Ascending aorta (tissue), 2 donors: ENCODE data around the gene PDGFB. TPM values are rescaled to one million over a fixed set of nuclear protein-coding genes. Genes with fewer than 3 reads are reported as not detected.

Experiments used
- DNase-seq, 2 donors: peaks; one replicate each; pipeline ENCODE4 v3.0.0-alpha.2; 2019; ENCODE audit warnings: low spot score in 2 of 2
- H3K27ac ChIP-seq, 2 donors: fragments of 200-600 bp; sonication (generic); one replicate each; pipeline ENCODE4 v1.5.1; 2016 to 2017; ENCODE audit warnings: mild to moderate bottlenecking in 1 of 2
- H3K27me3 ChIP-seq: fragments of 200-600 bp; sonication (generic); one replicate; pipeline ENCODE4 v1.5.1; 2017
- H3K36me3 ChIP-seq, 2 donors: fragments of 200-600 bp; sonication (generic); one replicate each; pipeline ENCODE4 v1.5.1; 2016
- H3K4me1 ChIP-seq, 2 donors: fragments of 200-600 bp; sonication (generic); one replicate each; pipeline ENCODE4 v1.5.1; 2016 to 2017; ENCODE audit warnings: mild to moderate bottlenecking in 1 of 2
- H3K4me3 ChIP-seq, 2 donors: fragments of 200-600 bp; sonication (generic); one replicate each; pipeline ENCODE4 v1.5.1; 2016 to 2017; ENCODE audit warnings: mild to moderate bottlenecking in 1 of 2
- H3K9me3 ChIP-seq, 2 donors: fragments of 200-600 bp; sonication (generic); one replicate each; pipeline ENCODE4 v1.5.1; 2016
- CTCF ChIP-seq, 3 experiments: fragments of 200-600 bp in 2 of 3; fragments of 450-650 bp in 1 of 3; sonication (generic) in 2 of 3; IDR thresholded peaks; one replicate each; pipeline ENCODE4 v1.5.1; 2016 to 2019; ENCODE audit warnings: antibody characterized with exemption in 3 of 3, mild to moderate bottlenecking in 1 of 3, moderate library complexity in 1 of 3
- intact Hi-C: fragments of 100-400 bp; cut with DNase I; formaldehyde crosslinking; loops from one replicate; pipeline ENCODE4 v1.15.1; 2023
- total RNA-seq: library from RNA; depleted of rRNA; stranded (reverse); fragments of >200 nt; gene quantifications from one replicate; pipeline ENCODE4 v1.1.0, GENCODE V29; 2016

PDGFB gene
- total RNA-seq, 1 donor from 2014 or later: 8.9 TPM

- no peak overlapping the region for H3K4me3 ChIP-seq
- intact Hi-C loops: loop anchor here (2.0 to 10.0 kb wide), 4 partner anchors 57 to 467 kb away; partner anchors contain the start of genes CBX6 and CBX7
- TF ChIP-seq CTCF (IDR thresholded peaks at IDR 0.05): no peak
- H3K36me3 ChIP-seq: no peaks in the 10 kb centered on the region
- H3K27me3 ChIP-seq: no peaks in the 10 kb centered on the region
- H3K27ac ChIP-seq: no peak overlapping the region
- no peaks in the 10 kb centered on the region for H3K9me3 ChIP-seq
- no peak for DNase-seq
- H3K4me1 ChIP-seq: peaks cover 21 to 44% of the 10 kb centered on the region in 2 donors
These were observed 7.1 kb upstream of the PDGFB start for GRCh38 chr22:39251762-39252460.

- no peak for TF ChIP-seq CTCF (IDR thresholded peaks at IDR 0.05)
- intact Hi-C loops: loop anchor here (5.0 to 10.0 kb wide), 3 partner anchors 99 to 466 kb away; partner anchors contain the start of genes CBX6 and CBX7
- Histone ChIP-seq H3K36me3 (no peaks in the 10 kb centered on the region), H3K27ac (no peak overlapping the region), H3K4me1 (peaks cover 21 to 35% of the 10 kb centered on the region in 2 donors), H3K27me3 (peaks cover 1% of the 10 kb centered on the region), H3K4me3 (no peak overlapping the region), H3K9me3 (no peaks in the 10 kb centered on the region)
- no peak for DNase-seq
These were observed 6.1 kb upstream of the PDGFB start for GRCh38 chr22:39250838-39251237.

GRCh38 chr22:39250131-39250530 is 5.3 kb upstream of the PDGFB start:
- H3K27ac ChIP-seq: no peak overlapping the region
- no peak overlapping the region for H3K4me3 ChIP-seq
- H3K9me3 ChIP-seq: no peaks in the 10 kb centered on the region
- H3K36me3 ChIP-seq: no peaks in the 10 kb centered on the region
- no peak for DNase-seq
- TF ChIP-seq CTCF (IDR thresholded peaks at IDR 0.05): no peak
- intact Hi-C loops: loop anchor here (5.0 to 10.0 kb wide), 3 partner anchors 98 to 465 kb away; partner anchors contain the start of genes CBX6 and CBX7
- peaks cover 21 to 28% of the 10 kb centered on the region in 2 donors for H3K4me1 ChIP-seq
- H3K27me3 ChIP-seq: peaks cover 4% of the 10 kb centered on the region

- Histone ChIP-seq H3K27ac (no peak overlapping the region), H3K9me3 (no peaks in the 10 kb centered on the region), H3K36me3 (no peaks in the 10 kb centered on the region), H3K4me1 (peaks cover 13 to 24% of the 10 kb centered on the region in 2 donors), H3K4me3 (no peak overlapping the region), H3K27me3 (peaks cover 4% of the 10 kb centered on the region)
- no peak for DNase-seq
- intact Hi-C loops: no loop called here
- TF ChIP-seq CTCF (IDR thresholded peaks at IDR 0.05): no peak
These were observed 4.4 kb upstream of the PDGFB start for GRCh38 chr22:39249086-39249704.

GRCh38 chr22:39248254-39248653 is 3.5 kb upstream of the PDGFB start:
- H3K9me3 ChIP-seq: no peaks in the 10 kb centered on the region
- H3K4me1 ChIP-seq: peaks cover 14 to 26% of the 10 kb centered on the region in 2 donors
- intact Hi-C loops: no loop called here
- no peak overlapping the region for H3K27ac ChIP-seq
- TF ChIP-seq CTCF (IDR thresholded peaks at IDR 0.05): no peak
- no peak for DNase-seq
- no peak overlapping the region for H3K4me3 ChIP-seq
- H3K27me3 ChIP-seq: peaks cover 4% of the 10 kb centered on the region
- H3K36me3 ChIP-seq: no peaks in the 10 kb centered on the region
